Chondrocyte (in vitro differentiated cells): Measurements from ENCODE around the gene GPSM1. TPM values are rescaled to one million over a fixed set of nuclear protein-coding genes. Genes with fewer than 3 reads are reported as not detected.

ENCODE experiments used
- DNase-seq: peaks from one replicate; pipeline ENCODE4 v3.0.0; 2021; ENCODE audit warnings: mixed read lengths, low spot score
- H3K27ac Mint-ChIP-seq: one replicate; pipeline ENCODE4 v1.8.0; 2021; ENCODE audit warnings: mild to moderate bottlenecking, moderate library complexity, mixed read lengths; ENCODE audit not compliant: unreplicated experiment
- H3K27me3 Mint-ChIP-seq: 2 replicates; pipeline ENCODE4 v1.8.0; 2021; ENCODE audit warnings: low read depth, mixed read lengths
- H3K36me3 Mint-ChIP-seq: 2 replicates; pipeline ENCODE4 v1.8.0; 2021; ENCODE audit warnings: low read depth, mixed read lengths
- H3K4me1 Mint-ChIP-seq: 2 replicates; pipeline ENCODE4 v1.8.0; 2021; ENCODE audit warnings: low read depth, mild to moderate bottlenecking, mixed read lengths
- H3K4me3 Mint-ChIP-seq: one replicate; pipeline ENCODE4 v1.8.0; 2021; ENCODE audit warnings: mild to moderate bottlenecking, moderate library complexity, mixed read lengths; ENCODE audit not compliant: unreplicated experiment
- H3K9me3 Mint-ChIP-seq: 2 replicates; pipeline ENCODE4 v1.8.0; 2021; ENCODE audit warnings: low read depth, mixed read lengths
- total RNA-seq: library from RNA; stranded (reverse); gene quantifications from 3 replicates; pipeline ENCODE4 v1.2.1, GENCODE V29; 2021
- TF ChIP-seq, protein P1 (sequence below): fragments of 200-600 bp; sonication (generic); IDR thresholded peaks from 2 replicates; pipeline ENCODE4 v1.5.0; 2021; ENCODE audit warnings: antibody characterized with exemption, mild to moderate bottlenecking, moderate library complexity

The GPSM1 gene
- total RNA-seq, 1 donor from 2014 or later: 40.0 TPM

DNA sequence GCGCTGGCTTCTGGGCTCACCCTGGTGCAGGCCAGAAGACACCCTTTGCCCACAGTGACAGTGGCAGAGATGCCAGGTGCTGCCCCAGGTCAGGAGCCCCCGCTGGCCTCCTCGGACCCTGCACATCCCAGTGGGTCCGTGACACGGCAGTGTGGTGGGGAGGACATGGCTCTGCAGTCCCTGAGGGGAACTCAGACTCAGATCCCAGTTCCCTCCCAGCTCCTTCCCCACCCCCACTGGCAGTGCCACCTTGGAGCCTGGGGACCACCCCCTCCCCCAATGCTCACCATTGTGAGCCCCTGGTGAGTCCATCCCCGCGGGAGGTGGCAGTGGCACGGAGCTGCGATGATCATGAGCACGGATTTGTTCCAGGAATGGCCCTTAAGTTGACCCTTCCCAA lies 22.9 kb upstream of the GPSM1 start:
- Mint-ChIP-seq H3K9me3 (no peaks in the 10 kb centered on the region), H3K27ac (no peak overlapping the region), H3K36me3 (no peaks in the 10 kb centered on the region), H3K4me3 (no peak overlapping the region), H3K27me3 (peaks cover 3% of the 10 kb centered on the region), H3K4me1 (peaks cover 5% of the 10 kb centered on the region)
- TF ChIP-seq, protein P1, sequence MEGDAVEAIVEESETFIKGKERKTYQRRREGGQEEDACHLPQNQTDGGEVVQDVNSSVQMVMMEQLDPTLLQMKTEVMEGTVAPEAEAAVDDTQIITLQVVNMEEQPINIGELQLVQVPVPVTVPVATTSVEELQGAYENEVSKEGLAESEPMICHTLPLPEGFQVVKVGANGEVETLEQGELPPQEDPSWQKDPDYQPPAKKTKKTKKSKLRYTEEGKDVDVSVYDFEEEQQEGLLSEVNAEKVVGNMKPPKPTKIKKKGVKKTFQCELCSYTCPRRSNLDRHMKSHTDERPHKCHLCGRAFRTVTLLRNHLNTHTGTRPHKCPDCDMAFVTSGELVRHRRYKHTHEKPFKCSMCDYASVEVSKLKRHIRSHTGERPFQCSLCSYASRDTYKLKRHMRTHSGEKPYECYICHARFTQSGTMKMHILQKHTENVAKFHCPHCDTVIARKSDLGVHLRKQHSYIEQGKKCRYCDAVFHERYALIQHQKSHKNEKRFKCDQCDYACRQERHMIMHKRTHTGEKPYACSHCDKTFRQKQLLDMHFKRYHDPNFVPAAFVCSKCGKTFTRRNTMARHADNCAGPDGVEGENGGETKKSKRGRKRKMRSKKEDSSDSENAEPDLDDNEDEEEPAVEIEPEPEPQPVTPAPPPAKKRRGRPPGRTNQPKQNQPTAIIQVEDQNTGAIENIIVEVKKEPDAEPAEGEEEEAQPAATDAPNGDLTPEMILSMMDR: no peak
- no peak for DNase-seq

DNA sequence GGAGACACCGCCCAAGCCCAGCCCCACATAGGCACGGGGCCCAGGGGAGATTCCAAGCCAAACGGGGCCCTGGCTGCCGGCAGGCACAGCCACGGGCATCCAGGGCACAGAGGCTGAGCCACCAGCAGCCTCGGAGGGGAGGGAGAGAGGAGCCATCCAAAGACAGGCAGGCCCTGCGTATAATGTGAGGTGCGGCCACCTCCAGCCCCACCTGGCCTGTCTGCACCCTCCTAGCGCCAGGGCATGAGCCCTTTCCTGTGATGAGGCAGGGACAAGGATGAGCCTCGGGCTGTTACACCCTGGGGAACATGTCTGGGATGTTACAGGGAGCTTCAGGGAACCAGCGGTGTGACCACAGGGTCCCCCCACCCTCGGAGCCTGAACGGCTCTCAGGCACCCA lies 22.4 kb upstream of the GPSM1 start:
- Mint-ChIP-seq H3K4me3 (no peak overlapping the region), H3K27ac (no peak overlapping the region), H3K9me3 (no peaks in the 10 kb centered on the region), H3K4me1 (peaks cover 5% of the 10 kb centered on the region), H3K36me3 (no peaks in the 10 kb centered on the region), H3K27me3 (peaks cover 3% of the 10 kb centered on the region)
- TF ChIP-seq, protein P1: no peak
- DNase-seq: no peak

DNA sequence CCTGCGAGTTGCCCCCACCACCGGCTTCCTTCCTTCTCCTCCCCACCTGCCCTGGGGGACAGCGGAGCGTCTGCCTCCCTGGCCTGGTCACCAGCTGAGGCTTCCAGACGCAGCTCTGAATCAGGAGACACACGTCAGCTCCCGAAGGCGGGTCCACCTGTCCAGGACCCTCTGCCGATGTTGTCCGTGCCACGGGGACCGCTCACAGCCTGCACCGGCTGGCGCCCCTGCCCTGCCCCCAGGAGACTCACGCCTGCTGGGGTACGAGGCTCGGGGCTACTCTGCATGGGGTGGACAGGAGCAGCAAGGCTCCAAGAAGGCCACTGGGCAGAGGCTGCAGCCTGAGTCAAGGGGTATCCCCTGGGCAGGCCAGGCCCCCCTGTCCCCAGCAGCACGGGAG lies 21.5 kb upstream of the GPSM1 start:
- Mint-ChIP-seq H3K4me3 (no peak overlapping the region), H3K9me3 (no peaks in the 10 kb centered on the region), H3K4me1 (peaks cover 5% of the 10 kb centered on the region), H3K36me3 (no peaks in the 10 kb centered on the region), H3K27ac (no peak overlapping the region), H3K27me3 (peaks cover 3% of the 10 kb centered on the region)
- DNase-seq: no peak
- TF ChIP-seq, protein P1: no peak

DNA sequence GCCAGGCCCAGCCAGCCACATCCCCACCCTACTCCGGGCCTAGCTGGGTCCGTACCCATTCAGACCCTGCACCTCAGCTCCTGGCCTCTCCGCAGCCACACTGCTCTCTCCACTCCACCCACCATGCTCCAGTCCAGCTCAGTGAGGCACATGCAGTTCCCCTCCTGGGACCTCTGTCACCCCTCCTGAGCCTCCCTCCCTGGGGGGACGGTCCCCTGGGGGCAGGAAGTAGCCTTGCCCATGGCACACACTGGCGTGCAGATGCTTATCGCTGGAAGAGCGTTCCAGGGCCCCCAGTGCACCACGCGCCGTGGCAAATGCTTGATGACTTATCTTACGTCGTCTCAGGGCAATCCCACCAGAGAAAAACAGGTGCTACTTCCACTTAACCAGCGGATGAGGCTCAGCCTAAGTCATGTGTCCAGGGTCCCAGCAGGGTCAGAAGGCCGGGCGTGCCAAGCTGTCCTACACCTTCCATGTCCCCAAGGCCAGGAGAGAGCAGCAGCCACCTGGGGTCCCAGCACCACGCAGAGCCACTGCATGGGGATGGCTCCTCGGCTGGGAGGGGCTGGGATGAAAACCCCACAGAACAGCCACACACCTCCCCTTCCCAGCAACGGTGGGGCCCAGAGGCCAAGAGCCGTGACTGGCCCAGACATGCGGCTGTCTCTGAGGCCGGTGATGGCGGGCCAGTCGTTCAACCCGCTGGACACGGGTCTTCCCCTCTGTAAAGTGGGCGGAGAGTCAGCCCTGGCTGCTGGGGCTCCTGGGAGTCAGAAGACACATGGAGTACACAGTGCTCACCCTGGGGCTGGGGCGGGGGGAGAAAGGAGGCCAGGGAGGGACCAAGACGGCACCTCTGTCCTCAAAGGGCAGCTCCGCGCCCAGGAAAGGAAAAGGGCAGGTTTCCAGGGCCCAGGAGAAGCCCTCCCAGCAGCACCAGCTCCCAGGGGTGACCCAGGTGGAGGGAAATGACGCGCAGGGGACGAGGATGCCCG lies 20.8 kb upstream of the GPSM1 start:
- Mint-ChIP-seq H3K27ac (no peak overlapping the region), H3K4me3 (no peak overlapping the region), H3K4me1 (no peaks in the 10 kb centered on the region), H3K36me3 (no peaks in the 10 kb centered on the region), H3K27me3 (peaks cover 3% of the 10 kb centered on the region), H3K9me3 (no peaks in the 10 kb centered on the region)
- DNase-seq: no peak
- TF ChIP-seq, protein P1: no peak

DNA sequence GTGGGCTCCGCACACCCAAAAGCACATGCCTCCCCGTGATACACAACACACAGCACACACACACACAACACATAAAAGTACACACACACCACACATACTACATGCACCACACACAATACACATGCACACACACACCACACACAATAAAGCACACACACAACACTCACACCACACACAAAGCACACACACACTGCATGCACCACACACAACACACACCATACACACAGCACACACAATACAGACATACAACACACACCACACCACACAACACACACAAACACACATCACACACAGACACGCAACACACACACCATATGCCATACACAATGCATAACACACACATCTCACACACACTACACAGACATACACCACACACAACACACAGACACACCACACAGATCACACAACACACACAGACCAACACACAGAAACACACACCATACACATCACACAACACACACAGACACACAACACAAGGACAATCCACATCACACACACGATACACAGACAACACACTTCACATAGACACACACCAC lies 20.1 kb upstream of the GPSM1 start:
- H3K9me3 Mint-ChIP-seq: no peaks in the 10 kb centered on the region
- TF ChIP-seq, protein P1: no peak

More for the DNA sequence above, 20.1 kb upstream of the GPSM1 start:
- no peak for DNase-seq
- Mint-ChIP-seq H3K27me3 (peaks cover 3% of the 10 kb centered on the region), H3K36me3 (no peaks in the 10 kb centered on the region), H3K4me3 (no peak overlapping the region), H3K4me1 (no peaks in the 10 kb centered on the region), H3K27ac (no peak overlapping the region)
